HPDE6-E6E7 (cell line): Measurements from ENCODE around the gene INO80D.
A peak's percentile ranks its signal among the peaks of the same experiment; 100 is the strongest.
"Not testable (repeated sequence)": the region's sequence is repeated elsewhere in the genome, so short reads cannot be mapped to it uniquely, and the experiment has no call there.

ENCODE experiments used
- DNase-seq: peaks from one replicate; pipeline ENCODE4 v3.0.0; 2011; ENCODE audit warnings: missing footprints; ENCODE audit errors: extremely low spot score

Gene INO80D

DNA sequence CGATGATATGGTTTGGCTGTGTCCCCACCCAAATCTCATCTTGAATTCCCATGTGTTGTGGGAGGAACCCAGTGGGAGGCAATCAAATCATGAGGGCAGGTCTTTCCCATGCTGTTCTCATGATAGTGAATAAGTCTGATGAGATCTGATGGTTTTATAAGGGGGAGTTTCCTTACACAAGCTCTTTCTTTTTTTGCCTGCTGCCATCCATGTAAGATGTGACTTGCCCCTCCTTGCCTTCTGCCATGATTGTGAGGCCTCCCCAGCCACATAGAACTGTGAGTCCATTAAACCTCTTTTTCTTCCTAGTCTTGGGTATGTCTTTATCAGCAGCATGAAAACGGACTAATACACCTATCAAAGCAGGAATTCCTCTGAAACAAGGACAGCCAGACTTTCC is 107.2 kb downstream of the INO80D start:
- not testable (repeated sequence) for DNase-seq

DNA sequence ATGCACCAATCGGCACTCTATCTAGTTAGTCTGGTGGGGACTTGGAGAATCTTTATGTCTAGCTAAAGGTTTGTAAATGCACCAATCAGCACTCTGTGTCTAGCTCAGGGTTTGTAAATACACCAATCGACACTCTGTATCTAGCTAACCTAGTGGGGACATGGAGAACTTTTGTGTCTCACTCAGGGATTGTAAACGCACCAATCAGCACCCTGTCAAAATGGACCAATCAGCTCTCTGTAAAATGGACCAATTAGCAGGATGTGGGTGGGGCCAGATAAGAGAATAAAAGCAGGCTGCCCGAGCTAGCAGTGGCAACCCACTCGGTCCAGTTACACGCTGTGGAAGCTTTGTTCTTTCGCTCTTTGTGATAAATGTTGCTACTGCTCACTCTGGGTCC is 108.3 kb downstream of the INO80D start:
- not testable (repeated sequence) for DNase-seq

DNA sequence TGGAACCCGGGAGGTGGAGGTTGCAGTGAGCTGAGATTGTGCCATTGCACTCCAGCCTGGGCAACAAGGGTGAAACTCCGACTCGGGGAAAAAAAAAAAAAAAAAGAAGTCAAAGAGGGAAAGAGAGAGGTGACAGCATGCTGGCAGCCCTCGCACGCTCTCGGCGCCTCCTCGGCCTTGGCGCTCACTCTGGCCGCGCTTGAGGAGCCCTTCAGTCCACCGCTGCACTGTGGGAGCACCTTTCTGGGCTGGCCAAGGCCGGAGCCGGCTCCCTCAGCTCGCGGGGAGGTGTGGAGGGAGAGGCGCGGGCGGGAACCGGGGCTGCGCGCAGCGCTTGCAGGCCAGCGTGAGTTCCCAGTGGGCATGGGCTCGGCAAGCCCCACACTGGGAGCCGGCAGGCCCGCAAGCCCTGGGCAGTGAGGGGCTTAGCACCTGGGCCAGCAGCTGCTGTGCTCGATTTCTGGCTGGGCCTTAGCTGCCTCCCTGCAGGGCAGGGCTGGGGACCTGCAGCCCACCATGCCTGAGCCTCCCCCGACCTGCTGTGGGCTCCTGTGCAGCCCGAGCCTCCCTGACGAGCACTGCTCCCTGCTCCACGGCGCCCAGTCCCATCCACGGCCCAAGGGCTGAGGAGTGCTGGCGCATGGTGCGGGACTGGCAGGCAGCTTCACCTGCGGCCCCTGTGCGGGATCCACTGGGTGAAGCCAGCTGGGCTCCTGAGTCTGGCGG is 108.9 kb downstream of the INO80D start:
- not testable (repeated sequence) for DNase-seq

DNA sequence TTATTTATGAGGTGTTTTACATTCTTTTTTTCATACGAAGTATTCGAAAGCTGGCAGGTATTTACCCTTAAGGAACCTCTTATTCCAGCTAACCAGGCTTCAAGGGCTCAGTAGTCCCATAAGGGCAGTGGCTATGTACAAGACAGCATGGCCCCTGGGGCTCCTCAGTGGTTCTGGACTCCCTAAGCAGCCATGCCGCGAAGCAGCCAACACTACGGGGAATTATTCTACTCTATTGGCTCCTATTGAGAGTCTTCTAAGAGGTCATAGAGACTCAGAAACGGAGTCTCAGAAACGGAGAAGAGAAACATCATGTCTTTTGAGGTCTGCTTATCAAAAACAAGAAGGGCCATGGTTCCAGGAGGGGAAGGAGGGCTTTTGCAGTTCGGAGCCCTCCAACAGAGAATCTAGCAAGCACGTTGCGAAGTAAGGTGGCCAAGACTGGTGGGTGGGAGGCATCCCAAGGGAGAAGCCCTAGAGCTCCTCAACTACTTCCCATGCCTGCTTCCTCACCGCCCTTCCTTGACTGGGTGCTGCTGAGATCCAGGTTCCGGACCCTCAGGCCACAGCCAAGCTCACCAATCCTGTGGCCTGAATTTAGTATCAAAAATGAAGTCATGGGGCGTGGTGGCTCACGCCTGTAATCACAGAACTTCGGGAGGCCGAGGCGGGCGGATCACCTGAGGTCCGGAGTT is 109.7 kb downstream of the INO80D start:
- DNase-seq, result no peak

DNA sequence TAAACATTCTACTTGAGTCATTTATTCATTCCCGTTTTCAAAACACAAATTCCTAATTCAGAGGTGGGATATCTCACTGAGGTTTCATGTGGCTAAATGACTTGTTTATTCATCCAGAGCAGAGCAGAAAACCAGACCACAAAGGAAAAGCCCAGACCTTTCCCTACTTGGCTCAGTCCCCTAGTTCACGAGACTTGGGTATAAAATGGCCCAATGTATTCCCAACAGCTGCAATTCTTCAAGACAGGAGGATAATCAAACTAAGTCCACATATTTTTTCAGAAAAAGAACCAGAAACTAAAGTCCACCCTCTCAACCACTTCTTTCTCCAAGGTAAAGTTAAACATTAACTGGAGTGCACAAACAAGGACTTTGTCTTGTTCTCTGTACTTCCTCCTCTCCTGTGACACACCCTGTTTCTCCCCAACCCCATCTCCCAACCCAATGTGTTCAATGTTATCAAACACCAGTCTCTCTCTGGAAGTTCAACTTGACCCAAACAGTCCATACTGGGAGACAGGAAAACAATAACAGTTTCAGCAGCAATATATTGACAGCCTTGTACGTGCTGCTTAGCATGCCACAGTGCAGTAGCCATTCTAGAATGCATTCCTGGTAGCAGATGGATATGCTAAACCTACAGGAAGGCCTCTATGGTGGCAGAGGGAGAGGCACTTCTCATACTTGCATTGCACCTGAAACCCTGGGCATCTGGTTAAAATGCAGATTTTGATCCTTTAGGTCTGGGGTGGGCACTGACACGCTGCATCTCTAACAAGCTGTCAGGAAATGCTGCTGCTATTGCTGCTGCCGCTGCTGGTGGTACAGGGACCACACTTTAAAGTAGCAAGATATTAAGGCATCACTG is 110.7 kb downstream of the INO80D start:
- DNase-seq, result peak; percentile 49

DNA sequence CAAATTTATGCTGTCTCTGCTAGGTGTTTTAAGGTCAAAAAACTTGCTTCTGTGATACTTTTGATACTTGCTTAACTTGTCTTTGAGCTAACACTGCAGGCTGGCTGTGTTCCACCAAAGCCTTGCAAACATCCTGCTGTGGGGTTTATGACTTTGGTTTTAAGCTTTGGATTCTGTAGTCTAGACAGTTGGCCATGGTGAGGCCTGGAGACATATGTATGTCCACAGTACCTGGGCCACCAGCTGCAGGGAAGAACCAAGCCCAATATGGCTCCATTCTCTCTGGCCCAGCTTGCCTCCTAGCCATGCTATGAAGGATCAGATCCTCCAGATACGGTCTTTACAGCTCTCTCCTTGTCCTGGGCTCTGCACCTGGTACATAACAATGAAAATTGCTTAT is 113.9 kb downstream of the INO80D start:
- no peak for DNase-seq

DNA sequence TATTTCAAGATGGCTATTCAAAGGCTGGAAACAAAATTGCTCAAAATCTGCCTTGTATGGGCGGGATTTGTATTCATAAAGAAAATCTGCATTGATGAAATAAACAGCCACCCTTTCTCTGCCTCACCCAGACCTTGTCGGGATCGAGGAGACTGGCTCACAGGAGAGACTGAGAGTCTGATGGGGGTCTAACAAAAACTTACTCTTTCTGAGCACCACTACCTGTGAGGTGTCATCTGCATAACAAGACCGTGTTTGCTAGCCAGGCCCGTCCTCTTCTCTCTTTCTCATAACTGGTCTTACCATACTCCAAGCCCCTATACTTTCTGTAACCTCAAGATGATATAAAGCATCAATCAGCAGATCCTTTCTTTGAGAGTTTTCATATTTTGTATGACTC is 115.6 kb downstream of the INO80D start:
- DNase-seq, result no peak

DNA sequence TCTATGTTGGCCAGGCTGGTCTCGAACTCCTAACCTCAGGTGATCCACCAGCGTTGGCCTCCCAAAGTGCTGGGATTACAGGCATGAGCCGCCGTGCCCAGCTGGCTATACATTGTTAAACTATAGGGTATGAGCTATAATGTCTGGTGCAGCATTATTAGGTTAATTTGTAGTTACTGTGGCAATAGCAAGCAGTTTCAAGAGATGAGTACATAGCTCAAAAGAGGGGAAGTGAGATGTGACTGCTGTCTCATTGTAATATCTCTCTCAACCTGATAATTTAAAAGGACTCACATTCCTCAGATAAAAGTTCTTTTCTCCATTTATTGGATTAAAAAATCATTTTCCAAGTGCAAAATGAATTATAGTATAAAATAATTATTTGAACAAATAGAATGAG is 116.4 kb downstream of the INO80D start:
- DNase-seq, result no peak

DNA sequence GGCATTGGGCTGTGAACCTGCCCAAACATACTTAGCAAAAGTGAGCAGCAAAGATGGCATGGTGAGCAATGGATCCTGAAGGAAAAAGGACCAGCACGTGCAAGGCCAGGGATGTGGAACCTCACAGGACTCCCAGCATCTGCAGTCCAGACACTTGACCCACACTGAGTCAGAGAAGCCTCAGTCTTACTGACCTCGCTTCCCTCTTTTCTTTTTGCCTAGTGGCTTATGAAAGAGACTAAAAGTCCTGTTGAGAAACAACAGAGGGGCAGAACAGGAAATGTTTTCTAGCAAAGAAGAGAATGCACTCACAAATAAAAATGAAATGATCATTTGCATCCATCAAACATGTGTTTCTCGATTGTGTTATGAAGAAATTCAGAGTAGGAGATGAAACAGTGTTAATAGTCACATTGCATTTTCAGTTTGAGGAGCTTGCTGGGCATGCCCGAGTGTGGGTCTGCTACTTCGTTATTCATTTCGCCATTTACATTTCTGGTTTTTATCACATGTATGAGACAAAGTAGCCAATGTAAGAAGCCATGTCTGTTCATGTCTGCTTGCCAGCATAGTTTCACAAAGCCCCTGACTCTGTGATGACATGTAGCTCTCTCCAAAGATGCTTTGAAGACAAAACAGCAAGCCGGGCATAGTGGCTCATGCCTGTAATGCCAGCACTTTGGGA is 118.4 kb downstream of the INO80D start:
- DNase-seq, result no peak

DNA sequence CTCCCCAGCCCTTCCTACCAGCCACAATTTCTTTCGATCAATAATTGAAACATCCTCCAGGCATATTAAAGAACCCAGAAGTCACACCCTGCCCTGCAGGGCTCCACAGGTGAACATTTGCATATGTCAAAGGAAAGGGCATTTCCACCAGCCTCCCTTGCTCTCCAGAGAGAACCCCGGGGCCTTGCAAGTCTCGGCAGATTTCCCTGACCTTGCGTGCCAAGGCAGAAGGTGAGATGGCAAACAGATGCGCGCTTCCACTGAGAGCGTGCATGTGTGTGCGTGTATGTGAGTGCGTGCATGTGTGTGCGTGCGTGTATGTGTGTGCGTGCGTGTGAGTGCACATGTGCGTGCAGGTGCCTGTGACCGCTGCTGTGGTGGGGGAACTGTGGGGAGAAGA is 120.3 kb downstream of the INO80D start:
- no peak for DNase-seq

DNA sequence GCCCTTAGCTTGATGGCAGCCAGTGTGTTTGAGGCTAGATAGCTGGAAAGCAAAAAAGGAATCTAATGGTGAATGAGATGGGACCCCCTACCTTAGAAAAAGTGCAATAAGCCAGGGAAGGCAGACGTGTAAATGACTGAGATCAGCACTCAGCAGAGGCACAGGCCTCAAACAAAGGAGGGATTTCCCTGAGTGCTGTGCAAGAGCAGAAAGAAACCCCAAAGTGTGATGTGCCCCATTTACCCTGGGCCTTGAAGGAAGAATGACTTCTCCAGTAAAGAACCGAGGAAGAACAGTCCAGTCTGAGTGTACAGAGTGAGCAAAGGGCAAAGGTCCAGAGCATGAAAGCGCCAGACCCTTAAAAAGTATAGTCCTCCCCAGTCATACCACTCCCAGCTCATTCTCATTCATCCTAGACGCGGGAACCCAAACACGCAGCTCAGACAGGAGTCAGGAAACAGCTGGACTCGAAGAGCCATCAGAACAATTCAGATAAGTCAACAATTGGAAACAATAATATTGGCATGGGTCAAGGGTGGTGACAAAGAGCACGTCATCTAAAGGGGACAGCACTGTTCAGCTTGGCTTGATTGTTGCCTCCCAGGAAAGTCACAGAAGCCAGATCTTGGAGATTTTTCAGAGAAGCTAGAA is 121.7 kb downstream of the INO80D start:
- no peak for DNase-seq

DNA sequence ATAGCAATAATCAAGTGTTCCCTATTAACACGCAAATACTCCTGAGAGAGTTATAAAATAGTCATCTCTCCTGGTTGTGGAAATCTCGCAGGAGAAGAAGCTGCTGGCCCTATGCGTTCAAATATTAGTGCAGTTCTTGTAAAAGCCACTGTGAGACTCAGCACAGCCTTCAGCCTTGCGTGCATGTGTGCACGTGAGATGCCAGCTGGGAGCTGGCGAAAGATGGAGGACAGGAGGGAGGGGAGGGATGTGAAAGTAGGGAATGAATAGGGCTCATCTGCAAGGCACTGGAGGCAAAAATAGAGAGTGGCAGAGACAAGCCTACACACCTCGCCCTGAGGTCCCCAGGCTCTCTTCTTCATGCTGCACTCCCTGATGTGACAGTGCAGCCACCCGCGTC is 126.5 kb downstream of the INO80D start:
- DNase-seq, result no peak

DNA sequence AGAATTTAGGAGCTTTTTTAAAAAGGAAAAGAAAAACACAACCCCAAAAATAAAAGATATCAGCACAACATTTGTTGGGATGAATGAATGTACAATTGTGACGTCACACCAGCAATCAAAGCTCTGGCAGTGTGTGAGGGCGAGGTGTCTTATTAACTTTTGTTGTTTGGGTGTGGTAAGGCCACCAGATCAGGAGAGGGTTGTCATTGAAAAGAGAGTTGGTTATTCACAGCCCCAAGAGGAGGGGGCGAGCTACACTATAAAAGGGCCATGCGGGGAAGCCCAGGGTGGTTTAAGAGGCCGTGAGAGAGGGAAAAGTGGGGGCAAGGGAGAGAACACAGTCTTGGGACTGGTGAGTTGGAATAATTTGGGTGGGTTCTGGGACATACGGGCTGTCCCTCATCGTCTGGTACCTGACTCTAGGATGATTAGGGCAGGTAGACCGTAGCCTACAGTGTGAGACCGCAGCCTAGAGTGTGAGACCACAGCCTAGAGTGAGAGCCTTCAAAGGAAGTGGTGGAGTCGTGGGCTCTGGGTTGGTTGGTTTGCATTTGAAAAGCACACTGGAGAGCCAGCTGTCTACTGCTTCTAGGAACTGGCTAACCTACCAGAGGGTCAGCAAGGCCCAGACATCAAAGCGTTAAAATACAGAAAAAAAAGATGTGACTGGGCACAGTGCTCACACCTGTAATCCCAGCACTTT is 128.4 kb downstream of the INO80D start:
- no peak for DNase-seq

DNA sequence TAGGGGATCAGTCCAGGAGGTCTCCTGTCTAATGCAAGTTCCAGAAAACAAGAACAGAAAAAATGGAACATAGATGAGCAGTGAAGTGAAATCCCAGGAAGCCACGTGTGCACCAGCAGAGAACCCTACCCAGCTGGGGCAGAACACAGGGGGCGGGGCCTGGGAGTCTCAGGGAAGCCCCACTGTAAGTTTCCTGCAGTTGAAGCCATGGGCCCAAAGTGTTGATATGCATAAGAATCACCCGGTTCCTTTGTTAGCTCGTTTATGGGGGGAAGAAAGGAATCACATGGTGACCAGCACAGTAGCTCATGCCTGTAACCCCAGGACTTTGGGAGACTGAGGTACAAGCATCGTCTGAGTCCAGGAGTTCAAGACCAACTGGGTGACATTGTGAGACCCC is 131.3 kb downstream of the INO80D start:
- DNase-seq, result no peak

DNA sequence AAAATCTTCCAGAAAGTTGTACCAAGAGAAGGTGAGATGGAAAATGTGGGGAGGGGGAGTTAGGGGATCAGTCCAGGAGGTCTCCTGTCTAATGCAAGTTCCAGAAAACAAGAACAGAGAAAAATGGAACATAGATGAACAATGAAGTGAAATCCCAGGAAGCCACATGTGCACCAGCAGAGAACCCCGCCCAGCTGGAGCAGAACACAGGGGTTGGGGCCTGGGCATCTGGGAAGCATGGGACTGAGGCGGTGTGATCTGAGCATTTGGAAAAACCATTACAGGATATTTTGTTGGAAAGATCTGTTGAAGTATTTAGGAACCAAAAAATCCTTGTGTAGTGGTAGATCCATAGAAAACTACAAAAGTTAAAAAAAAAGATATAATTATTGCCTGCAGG is 133.7 kb downstream of the INO80D start:
- no peak for DNase-seq

DNA sequence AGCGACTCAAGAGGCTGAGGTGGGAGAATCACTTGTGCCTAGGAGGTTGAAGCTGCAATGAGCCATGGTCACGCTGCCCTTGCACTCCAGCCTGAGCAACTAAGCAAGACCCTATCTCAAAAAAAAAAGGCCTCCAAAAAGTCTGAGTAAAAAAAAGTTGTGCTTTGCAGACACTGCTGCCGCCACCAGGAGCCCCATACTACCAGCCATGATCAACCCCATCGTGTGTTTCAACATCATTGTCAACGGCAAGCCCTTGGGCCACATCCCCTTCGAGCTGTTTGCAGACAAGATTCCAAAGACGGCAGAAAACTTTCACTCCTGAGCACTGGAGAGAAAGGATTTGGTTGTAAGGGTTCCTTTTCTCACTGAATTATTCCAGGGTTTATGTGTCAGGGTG is 137.1 kb downstream of the INO80D start:
- DNase-seq, result no peak

DNA sequence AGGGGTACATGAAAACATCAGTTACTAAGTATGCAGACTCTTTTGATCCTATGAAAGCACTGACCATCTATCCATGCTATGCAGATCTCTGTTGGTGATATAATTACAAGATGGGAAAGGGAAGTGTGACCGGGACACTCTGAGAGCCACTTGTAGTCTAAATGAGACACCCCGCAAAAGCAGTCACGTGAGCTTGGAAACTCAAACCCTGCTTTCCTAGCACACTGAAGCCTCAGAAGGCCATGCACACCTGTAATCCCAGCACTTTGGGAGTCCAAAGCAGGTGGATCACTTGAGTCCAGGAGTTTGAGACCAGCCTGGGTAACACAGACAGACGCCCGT is 137.5 kb downstream of the INO80D start:
- no peak for DNase-seq

DNA sequence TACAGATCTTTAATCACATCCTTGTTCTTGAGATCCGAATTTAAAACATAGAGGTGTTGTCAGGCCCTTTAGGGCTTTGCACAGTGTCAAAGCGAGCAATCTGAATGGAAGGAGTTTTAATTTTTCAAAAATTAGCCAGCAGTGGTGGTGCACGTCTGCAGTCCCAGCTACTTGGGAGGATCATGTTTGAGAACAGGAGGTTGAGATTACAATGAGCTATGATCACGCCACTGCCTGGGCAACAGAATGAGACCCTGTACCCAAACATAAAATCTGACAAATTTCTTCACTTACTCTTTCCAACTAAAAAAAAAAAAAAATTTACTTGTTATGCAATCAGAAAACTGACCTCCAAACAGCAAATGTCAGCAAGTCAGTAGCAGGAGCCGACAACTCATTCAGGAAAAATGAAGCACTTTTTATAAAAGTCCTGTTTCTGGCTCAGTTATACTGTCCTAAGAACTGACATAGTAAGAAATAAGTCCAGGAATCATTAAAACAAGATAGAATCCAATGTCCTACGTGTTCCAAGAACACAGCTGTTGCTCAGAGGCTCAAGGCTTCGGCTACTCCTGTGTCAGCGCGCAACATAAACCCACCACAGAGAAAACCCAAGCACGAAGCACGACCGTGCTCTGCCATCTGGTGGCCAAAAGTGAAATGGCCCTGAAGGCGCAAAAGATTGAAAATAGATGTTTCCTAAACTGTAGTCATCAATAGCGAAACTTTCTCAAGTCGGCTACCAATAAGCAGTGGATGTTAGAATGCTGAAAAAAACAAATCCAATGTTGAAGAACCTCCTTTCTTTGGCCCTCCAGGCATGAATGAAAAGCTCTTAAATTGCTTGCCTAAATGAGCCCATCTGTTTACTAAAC is 138.1 kb downstream of the INO80D start:
- DNase-seq, result peak; percentile 45

DNA sequence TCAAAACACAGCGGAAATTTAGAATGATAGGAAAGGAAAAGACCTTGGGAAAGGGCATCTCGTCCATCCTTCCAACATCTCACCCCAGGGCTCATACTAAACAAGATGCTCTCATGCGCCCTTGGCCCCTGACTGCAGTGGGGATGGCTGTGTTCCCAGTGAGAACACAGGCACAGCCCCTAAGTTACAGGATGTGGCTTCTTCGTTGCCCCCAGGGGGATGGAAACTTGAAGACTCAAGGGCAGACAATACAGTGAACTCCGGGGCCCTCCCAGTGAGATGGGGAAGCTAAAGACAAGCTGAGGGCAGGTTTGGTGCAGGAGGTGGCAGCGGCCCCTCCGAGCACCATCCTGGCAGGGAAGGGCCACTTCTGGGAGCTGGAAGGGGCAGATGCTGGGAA is 139.7 kb downstream of the INO80D start:
- DNase-seq, result no peak
